GM12872 (cell line): Measurements from ENCODE around the gene SFXN1.

Experiments
- TF ChIP-seq, protein P1 (sequence below): IDR thresholded peaks from 3 replicates; pipeline ENCODE4 v1.5.1; 2011; ENCODE audit warnings: low read depth, mild to moderate bottlenecking, low read length, moderate library complexity; ENCODE audit not compliant: insufficient read depth

The SFXN1 gene

GRCh38 chr5:175487514-175488222 lies 9.3 kb downstream of the SFXN1 start:
- TF ChIP-seq, protein P1, sequence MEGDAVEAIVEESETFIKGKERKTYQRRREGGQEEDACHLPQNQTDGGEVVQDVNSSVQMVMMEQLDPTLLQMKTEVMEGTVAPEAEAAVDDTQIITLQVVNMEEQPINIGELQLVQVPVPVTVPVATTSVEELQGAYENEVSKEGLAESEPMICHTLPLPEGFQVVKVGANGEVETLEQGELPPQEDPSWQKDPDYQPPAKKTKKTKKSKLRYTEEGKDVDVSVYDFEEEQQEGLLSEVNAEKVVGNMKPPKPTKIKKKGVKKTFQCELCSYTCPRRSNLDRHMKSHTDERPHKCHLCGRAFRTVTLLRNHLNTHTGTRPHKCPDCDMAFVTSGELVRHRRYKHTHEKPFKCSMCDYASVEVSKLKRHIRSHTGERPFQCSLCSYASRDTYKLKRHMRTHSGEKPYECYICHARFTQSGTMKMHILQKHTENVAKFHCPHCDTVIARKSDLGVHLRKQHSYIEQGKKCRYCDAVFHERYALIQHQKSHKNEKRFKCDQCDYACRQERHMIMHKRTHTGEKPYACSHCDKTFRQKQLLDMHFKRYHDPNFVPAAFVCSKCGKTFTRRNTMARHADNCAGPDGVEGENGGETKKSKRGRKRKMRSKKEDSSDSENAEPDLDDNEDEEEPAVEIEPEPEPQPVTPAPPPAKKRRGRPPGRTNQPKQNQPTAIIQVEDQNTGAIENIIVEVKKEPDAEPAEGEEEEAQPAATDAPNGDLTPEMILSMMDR, result no peak

DNA sequence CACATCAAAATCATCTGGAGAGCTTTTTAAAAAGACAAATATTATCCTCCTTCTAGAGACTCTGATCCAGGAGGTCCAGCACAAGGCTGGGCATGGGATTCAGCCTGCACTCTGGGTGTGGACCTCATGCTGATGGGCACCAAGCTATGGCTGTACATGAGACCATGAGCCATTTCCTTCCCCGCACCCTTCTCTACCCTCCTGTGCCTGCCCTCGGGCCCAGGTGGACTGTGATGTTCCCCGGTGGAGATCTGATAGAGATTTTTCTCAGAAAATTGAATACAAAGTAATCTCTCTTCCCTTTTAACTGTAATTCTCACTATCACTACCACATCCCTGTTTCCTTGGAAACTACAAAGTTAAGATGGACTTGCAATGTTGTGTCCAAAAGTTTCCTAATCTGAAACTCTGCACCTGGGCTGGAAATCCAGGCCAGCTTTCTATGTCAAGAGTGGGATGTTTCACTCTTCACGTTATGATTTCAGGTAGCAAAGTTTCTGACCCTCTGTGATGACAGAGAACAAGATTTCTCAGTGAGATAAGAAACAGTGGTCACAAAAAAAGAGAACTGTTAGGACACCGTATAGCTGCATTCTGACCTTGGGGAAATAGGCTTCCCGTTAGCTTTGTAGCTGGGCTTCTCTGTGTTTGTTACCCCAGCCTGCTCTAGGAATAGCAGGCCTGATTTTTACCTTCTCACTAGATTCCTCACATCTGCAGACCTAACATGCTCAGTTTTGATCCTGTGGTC lies 11.5 kb downstream of the SFXN1 start:
- TF ChIP-seq, protein P1, result no peak

GRCh38 chr5:175491223-175491622 lies 12.9 kb downstream of the SFXN1 start:
- TF ChIP-seq, protein P1, result no peak

GRCh38 chr5:175493260-175493659 lies 14.9 kb downstream of the SFXN1 start:
- TF ChIP-seq, protein P1, result no peak

GRCh38 chr5:175493726-175494125 lies 15.4 kb downstream of the SFXN1 start:
- TF ChIP-seq, protein P1, result no peak

GRCh38 chr5:175494264-175495183 lies 16.2 kb downstream of the SFXN1 start:
- TF ChIP-seq, protein P1, result no peak

- TF ChIP-seq, protein P1, result no peak
These were observed 23.4 kb downstream of the SFXN1 start for GRCh38 chr5:175501759-175502158.
